HFF-Myc (cell line): ENCODE results near the gene USP12.
A peak's percentile ranks its signal among the peaks of the same experiment; 100 is the strongest.
"Not testable (repeated sequence)": the region's sequence is repeated elsewhere in the genome, so short reads cannot be mapped to it uniquely, and the experiment has no call there.

Experiments used
- DNase-seq: peaks from one replicate; pipeline ENCODE4 v3.0.0-alpha.2; 2011; ENCODE audit warnings: low read depth; ENCODE audit errors: extremely low read depth
- H3K4me3 ChIP-seq: replicated peaks from 2 replicates; pipeline ENCODE4 v1.5.1; 2011; ENCODE audit warnings: low read depth, mild to moderate bottlenecking, control low read depth, low read length
- TF ChIP-seq, protein P1 (sequence below): IDR thresholded peaks from 2 replicates; pipeline ENCODE4 v1.5.1; 2012; ENCODE audit warnings: mild to moderate bottlenecking, low read depth, low read length, control low read depth; ENCODE audit errors: missing control alignments

Gene USP12, protein sequence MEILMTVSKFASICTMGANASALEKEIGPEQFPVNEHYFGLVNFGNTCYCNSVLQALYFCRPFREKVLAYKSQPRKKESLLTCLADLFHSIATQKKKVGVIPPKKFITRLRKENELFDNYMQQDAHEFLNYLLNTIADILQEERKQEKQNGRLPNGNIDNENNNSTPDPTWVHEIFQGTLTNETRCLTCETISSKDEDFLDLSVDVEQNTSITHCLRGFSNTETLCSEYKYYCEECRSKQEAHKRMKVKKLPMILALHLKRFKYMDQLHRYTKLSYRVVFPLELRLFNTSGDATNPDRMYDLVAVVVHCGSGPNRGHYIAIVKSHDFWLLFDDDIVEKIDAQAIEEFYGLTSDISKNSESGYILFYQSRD

DNA sequence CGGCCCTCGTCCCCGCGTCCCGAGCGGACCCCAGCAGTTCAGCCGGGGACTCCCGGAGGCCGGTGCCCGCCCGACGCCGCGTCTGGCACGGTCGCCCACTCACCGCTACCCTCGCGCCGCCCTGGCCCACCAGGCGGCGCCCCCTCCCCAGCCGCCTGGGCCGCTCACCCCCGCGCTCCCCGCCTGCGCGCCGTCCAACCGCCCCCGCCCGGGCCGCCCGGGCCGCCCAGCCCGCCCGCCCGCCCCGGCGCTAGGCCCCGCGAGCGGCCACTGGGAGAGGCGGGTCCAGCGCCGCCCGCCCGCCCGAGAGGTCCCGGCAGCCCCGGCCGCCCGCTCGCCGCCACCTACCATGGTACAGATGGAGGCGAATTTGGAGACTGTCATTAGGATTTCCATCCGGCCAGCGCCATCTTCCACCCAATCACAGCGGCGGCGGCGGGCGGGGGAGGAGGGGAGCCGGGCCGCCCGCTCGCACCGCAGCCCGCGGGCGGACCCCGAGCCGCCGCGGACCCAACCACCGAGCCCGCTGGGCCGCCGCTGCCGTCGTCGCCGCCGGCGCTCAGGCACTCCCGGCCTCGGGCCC lies at the start of gene USP12:
TSS of gene USP12 (minus strand) at position 568 of the 583 bp plus-strand sequence. CDS start at position 396, 172 bp downstream.
- H3K4me3 ChIP-seq, result peak within 1 kb of the TSS; percentile 60
- DNase-seq, result no peak
- TF ChIP-seq, protein P1, sequence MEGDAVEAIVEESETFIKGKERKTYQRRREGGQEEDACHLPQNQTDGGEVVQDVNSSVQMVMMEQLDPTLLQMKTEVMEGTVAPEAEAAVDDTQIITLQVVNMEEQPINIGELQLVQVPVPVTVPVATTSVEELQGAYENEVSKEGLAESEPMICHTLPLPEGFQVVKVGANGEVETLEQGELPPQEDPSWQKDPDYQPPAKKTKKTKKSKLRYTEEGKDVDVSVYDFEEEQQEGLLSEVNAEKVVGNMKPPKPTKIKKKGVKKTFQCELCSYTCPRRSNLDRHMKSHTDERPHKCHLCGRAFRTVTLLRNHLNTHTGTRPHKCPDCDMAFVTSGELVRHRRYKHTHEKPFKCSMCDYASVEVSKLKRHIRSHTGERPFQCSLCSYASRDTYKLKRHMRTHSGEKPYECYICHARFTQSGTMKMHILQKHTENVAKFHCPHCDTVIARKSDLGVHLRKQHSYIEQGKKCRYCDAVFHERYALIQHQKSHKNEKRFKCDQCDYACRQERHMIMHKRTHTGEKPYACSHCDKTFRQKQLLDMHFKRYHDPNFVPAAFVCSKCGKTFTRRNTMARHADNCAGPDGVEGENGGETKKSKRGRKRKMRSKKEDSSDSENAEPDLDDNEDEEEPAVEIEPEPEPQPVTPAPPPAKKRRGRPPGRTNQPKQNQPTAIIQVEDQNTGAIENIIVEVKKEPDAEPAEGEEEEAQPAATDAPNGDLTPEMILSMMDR, result no peak

DNA sequence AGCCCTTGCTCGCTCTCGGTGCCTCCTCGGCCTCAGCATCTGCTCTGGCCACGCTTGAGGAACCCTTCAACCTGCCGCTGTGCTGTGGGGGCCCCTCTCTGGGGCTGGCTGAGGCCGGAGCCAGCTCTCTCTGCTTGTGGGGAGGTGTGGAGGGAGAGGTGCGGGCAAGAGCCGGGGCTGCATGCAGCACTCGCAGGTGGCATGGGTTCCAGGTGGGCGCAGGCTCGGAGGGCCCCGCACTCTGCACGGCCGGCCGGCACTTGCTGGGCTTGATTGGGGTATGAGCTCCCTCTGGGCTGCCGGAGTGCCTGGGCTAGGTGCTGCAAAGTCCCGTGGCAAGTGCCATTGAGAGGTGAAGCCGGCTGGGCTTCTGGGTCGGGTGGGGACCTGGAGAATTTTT lies 48.0 kb upstream of the USP12 start:
- DNase-seq, result no peak
- H3K4me3 ChIP-seq, result no peak overlapping the region
- TF ChIP-seq, protein P1, result no peak

DNA sequence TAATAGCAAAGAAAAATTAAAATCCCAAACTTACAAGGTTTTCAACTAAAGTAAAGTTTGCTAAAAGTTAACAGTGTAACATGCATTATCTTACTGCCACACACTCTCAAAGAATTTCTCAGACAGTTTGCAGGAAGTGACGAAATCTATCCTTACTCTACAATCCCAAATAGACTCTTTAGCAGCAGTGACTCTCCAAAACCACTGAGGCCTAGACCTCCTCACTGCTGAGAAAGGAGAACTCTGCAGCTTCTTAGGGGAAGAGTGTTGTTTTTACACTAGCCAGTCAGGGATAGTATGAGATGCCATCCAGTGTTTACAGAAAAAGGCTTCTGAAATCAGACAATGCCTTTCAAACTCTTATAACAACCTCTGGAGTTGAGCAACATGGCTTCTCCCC lies 47.2 kb upstream of the USP12 start:
- DNase-seq, H3K4me3 ChIP-seq: not testable (repeated sequence)

DNA sequence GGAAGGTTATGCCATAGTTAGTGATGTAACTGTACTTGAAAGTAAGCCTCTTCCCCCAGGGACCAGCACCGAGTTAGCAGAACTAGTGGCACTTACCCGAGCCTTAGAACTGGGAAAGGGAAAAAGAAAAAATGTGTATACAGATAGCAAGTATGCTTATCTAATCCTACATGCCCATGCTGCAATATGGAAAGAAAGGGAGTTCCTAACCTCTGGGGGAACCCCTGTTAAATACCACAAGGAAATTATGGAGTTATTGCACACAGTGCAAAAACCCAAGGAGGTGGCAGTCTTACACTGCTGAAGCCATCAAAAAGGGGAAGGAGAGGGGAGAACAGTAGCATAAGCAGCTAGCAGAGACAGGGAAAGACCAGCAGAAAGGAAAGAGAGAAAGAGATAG lies 46.2 kb upstream of the USP12 start:
- DNase-seq, H3K4me3 ChIP-seq: not testable (repeated sequence)

DNA sequence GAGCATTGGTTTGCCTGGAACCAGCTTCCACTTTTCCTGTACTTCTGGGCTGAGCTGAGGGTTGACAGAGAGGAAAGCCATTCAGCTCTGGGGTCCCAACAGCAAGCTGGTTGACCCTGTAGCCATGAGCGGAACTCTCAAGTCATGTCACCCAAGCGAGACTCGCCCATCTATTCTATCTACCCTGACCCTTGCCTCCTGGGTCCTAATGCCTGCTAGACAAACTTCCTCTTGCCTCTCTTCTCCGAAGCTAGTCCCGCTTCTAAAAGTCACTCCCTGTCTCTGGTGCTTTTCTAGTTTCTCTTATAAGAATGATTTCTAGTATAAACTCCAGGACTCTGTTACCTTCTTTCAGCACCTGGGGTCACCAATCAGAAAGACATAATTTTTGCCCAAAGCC lies 41.8 kb upstream of the USP12 start:
- DNase-seq, H3K4me3 ChIP-seq: not testable (repeated sequence)

DNA sequence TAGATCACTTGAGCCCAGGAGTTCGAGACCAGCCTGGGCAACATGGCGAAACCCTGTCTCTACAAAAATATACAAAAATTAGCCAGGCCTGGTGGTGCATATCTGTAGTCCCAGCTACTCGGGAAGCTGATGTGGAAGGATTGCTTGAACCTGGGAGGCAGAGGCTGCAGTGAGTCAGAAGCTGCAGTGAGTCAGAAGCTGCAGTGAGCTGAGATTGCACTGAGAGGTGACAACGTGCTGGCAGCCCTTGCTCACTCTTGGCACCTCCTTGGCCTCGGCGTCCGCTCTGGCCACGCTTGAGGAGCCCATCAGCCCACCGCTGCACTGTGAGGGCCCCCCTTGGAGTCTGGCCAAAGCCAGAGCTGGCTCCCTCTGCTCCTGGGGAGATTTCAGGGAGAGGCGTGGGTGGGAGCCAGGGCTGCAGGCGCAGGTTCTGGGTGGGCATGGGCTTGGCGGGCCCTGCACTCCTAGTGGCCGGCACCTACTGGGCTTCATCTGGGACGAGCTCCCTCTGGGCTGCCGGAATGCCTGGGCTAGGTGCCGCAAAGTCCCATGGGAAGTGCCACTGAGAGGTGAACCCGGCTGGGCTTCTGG lies 40.3 kb upstream of the USP12 start:
- DNase-seq, result no peak
- TF ChIP-seq, protein P1, result no peak
- no peak overlapping the region for H3K4me3 ChIP-seq

DNA sequence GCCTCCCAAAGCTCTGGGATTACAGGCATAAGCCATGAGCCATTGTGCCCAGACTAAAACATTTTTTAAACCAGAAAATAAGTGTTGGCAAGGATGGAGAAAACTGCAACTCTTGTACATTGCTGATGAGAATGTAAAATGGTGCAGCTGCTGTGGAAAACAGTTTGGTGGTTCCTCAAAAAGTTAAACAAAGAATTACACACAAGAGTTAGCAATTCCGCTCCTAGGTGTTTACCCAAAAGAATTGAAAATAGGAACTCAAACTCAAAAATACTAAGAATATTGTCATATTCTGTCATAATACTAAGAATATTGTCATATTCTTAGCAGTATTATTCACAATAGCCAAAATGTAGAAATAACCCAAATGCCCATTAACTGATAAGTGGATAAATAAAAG lies 39.7 kb upstream of the USP12 start:
- TF ChIP-seq, protein P1, result no peak
- no peak for DNase-seq
- no peak overlapping the region for H3K4me3 ChIP-seq

DNA sequence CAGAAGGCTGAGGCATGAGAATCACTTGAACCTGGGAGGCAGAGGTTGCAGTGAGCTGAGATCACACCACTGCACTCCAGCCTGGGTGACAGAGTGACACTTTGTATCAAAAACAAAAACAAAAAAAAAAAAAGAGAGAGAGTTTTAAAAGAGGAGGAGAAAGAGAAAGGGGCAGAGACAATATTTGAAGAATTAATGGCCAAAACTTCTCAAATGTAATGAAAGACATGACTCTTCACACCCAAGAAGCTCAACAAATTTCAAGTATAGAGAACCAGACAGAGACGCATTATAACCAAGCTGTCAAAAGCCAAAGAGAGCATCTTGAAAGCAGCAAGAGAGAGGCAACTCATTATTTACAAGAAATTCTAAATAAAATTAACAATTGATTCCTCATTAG lies 36.9 kb upstream of the USP12 start:
- TF ChIP-seq, protein P1, result no peak
- no peak overlapping the region for H3K4me3 ChIP-seq
- no peak for DNase-seq
